Measurements from ENCODE around the gene CSTB.
A peak's percentile ranks its signal among the peaks of the same experiment; 100 is the strongest.

CSTB gene

GRCh38 chr21:43750339-43751033 is 25.6 kb downstream of the CSTB start:
- DNase-seq (ENCODE audit: low read depth) = no peak

DNA sequence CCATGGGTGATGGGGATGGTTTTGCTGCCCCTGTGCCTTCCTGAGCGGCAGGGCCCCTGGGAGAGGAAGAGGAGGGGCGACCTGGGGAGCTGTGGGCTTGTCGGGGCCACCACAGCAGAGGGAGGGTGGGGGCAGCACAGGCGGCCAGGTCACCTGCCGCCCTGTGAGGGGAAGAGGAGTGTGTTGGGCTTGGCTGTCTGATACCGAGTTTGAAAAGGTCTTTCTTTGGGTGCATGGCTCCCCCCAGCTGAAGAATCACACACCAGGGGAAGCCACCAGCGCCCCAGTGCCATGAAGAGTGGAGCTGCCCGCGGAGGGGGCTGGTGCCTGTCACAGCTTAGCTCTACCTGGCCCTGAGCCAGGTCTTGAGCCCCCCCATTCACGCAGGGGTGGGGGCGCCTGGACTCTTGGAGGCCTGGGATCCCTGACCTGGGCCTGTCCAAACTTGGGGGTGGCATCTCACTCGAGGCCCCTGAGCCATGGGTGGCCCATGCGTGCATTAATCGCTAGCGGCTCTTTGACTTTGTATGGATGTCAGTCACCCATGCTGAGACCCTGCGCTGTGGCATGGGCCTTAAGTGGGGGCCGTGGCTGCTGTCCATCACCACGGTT is 26.4 kb downstream of the CSTB start:
- DNase-seq (ENCODE audit: low read depth) = no peak

- no peak for DNase-seq (ENCODE audit: low read depth)
Observed at GRCh38 chr21:43748622-43749021, 27.5 kb downstream of the CSTB start.

GRCh38 chr21:43745772-43746517 is 30.2 kb downstream of the CSTB start:
- no peak for DNase-seq (ENCODE audit: low read depth)

- no peak for DNase-seq (ENCODE audit: low read depth)
Observed at GRCh38 chr21:43744725-43745124, 31.4 kb downstream of the CSTB start.

DNA sequence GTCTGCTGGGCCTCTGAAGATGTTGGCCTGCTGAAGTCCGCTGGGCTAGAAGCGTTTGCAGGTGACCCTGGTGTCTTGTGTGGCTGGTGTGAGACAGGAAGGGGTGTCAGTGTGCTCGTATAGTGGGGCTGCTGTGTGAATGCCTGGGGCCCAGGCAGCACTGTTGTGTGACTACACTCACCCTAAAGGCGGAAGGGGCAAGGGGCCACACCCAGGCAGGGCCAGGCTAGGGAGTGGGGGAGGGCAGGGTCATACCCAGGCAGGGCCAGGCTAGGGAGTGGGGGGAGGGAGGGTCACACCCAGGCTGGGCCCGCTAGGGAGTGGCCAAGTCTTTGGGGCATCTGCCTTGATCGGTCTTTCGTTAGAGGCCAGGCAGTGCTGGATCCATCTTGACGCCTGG is 32.2 kb downstream of the CSTB start:
- DNase-seq (ENCODE audit: low read depth) = no peak

DNA sequence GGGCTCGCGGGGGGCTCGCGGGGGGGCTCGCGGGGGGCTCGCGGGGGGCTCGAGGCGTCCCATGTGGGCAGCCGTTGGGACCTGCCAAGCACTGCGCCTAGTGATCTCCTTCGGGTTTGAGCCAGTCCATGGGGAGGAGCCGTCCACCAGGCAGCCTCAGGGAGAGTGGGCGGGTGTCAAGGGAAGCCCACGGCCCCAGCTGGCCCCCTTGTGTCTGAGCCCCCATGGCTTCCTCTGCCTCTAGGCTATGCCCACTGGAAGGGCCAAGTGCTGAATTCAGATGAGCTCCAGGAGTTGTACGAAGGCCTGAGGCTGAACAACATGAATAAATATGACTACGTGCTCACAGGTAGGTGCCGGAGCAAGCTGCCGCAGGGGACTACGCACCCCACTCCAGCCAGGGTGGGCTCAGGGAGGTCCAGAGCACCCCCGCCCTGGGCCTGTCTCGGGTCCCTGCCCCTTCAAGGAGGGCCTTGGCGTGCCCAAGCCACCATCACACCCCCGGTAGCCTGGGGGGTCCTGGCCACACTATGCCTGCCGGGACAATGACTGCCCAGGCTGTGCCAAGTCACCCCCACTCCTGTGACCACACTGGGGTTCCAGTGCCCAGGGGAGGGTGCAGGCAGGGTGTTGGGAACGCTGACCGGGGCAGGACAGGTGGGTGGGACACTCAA is 34.5 kb downstream of the CSTB start:
- no peak for DNase-seq (ENCODE audit: low read depth)

GRCh38 chr21:43740497-43741156 is 35.5 kb downstream of the CSTB start:
- DNase-seq (ENCODE audit: low read depth) = no peak

GRCh38 chr21:43739621-43740435 is 36.3 kb downstream of the CSTB start:
- DNase-seq (ENCODE audit: low read depth) = no peak

DNA sequence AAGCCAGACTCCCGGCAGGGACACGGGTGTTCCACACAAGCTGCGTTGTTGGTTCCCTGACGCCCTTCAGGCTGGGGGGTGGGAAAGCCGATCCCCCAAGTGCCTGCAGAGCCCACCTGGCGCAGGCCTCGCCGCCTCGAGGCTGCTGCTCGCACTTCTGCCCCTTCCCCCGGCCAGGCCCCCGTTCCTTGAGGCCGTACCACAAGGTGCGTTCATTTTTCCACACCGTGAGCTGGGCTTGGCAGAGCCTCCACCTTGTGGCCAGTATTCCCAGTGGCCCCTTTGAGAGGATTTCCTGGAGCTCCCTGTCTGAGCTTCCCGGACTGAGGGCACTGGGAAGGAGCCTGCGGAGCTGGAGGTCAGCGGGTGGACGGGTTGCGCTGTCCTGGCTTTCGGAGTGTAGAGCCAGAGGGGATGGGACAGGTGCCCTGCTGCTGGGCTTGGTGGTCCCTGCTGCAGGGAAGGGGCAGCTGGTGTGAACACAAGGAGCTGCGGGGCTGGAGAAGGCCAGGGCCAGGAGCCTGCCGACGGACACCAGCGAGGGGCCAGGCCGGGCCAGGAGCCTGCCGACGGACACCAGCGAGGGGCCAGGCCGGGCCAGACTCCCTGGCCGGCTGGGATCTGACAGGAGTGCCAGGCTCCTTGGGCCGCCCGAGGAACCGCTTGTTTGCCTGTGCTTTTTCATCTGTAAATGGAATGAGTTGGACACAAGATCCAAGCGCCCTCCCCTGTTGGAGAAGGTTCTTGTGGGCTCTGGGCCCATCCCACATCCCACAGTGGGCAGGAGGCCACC is 38.8 kb downstream of the CSTB start:
- DNase-seq (ENCODE audit: low read depth) = no peak

GRCh38 chr21:43736224-43736883 is 39.8 kb downstream of the CSTB start:
- no peak for DNase-seq (ENCODE audit: low read depth)

DNA sequence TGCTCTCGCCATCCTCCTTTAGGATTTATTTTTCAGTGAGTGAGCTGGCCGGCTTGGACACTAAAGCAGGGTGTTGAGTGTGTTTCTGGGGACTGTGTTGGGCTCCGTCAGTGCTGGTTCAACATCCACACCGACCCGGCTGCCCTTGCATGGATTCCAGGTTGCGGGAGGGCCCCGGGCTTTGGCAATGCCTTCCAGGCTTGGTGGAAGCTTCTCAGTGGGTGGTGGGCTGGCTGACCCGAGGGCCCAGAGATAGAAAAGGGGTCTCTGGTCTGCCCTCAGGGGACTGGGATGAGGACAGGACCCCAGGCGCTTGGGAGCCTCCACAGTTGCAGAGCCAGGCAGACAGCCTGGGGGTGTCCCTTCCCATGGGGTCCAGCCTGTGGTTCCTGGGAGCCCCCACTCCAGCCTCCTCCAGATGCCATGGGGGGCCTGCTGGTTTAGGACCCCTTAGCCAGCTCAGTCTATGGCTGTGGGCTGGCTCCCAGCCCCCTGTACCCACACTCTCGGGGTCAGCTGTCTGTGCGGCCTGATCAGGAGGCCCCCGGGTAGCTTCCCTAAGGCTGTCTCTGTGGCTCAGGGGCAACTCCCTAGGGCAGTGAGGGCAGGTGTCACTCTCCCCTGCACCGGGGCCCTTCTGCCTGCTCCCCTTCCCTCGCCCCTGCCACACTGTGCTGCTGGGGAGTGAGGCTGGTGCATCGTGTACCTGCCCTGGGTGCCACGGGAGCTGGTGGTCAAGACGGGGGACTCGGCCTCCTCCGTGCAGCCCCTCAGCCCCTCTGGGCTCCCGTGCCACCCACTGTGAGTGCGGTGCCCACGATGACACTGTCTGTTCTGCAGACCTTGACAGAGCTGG is 40.6 kb downstream of the CSTB start:
- DNase-seq (ENCODE audit: low read depth) = no peak

GRCh38 chr21:43734928-43735229 is 41.2 kb downstream of the CSTB start:
- no peak for DNase-seq (ENCODE audit: low read depth)

- peak; percentile 30 for DNase-seq (ENCODE audit: low read depth)
Observed at GRCh38 chr21:43734131-43734927, 41.8 kb downstream of the CSTB start.

DNA sequence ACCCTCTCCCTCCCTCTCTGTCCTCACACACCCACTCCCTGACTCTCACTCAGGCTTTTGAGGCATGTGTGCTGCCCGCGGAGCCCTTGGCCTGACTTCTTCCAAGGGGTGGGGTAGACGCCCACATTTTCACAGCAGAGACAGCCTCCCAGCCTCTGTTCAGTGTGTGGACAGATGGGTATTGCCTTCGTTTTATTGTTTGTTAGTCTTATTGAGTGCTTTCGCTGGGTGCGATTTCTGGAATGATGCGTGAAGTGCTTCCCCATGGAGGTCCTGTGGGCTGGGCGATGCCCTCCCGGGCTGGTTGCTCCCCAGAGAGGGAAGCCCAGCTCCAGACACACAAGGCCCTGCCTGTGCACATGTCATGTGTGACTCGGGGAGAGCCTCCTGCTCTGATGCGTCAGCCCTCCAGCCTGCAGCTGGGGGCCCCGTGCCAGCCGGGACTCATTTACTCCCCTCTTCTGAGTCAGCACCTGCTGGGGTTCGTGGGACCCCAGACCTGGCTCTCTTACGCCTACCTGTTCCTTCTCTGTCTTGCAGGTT is 42.5 kb downstream of the CSTB start:
- peak; percentile 46 for DNase-seq (ENCODE audit: low read depth)

DNA sequence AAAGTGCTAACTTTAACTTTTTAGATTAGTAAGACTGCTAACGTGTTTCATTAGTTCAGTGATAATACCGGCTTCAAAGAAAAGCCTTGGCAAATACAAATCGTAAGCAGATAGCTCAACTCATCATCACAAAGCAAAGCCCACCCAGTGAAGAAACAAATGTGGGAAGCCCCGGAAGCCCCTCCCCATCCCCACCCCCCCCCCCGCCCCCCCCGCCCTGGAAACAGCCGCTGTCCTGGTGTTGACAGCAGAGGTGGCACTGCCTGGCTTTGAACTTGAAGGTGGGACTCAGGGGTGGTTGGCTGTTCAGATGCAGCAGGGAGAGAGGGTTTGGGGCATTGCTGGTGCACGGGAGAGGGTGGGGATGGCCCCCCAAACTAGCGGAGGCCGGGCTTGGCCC is 43.0 kb downstream of the CSTB start:
- DNase-seq (ENCODE audit: low read depth) = peak; percentile 37

- DNase-seq (ENCODE audit: low read depth) = no peak
Observed at GRCh38 chr21:43731891-43732711, 44.0 kb downstream of the CSTB start.

Data from T follicular helper cell (primary cell).